Smooth muscle cell (in vitro differentiated cells): ENCODE measurements around the gene ZBTB16. TPM values are rescaled to one million over a fixed set of nuclear protein-coding genes. Genes with fewer than 3 reads are reported as not detected.

ENCODE experiments used
- DNase-seq: peaks from one replicate; lab custom pipeline; 2025; ENCODE audit not compliant: unreplicated experiment; lab: John Stamatoyannopoulos, UW
- H2AFZ ChIP-seq: fragments of 200-600 bp; sonication (generic); 2 replicates; pipeline ENCODE4 v1.6.0; 2016; ENCODE audit warnings: antibody characterized with exemption, low read depth, mild to moderate bottlenecking
- H3F3A ChIP-seq: fragments of 200-600 bp; sonication (generic); 2 replicates; pipeline ENCODE4 v1.6.0; 2017; ENCODE audit warnings: antibody characterized with exemption, low read depth
- H3K27ac ChIP-seq: fragments of 200-600 bp; sonication (generic); 2 replicates; pipeline ENCODE4 v1.5.1; 2016; ENCODE audit warnings: low read depth, mild to moderate bottlenecking
- H3K27me3 ChIP-seq: fragments of 200-600 bp; sonication (generic); 2 replicates; pipeline ENCODE4 v1.6.1; 2016; ENCODE audit warnings: low read depth, mild to moderate bottlenecking
- H3K36me3 ChIP-seq: fragments of 200-600 bp; sonication (generic); 2 replicates; pipeline ENCODE4 v1.5.1; 2016; ENCODE audit warnings: low read depth
- H3K4me1 ChIP-seq: fragments of 200-600 bp; sonication (generic); 2 replicates; pipeline ENCODE4 v1.5.1; 2016; ENCODE audit warnings: low read depth
- H3K4me2 ChIP-seq: fragments of 200-600 bp; sonication (generic); 2 replicates; pipeline ENCODE4 v1.6.0; 2016; ENCODE audit warnings: mild to moderate bottlenecking
- H3K4me3 ChIP-seq: fragments of 200-600 bp; sonication (generic); 2 replicates; pipeline ENCODE4 v1.5.1; 2016; ENCODE audit warnings: mild to moderate bottlenecking
- H3K79me2 ChIP-seq: fragments of 200-600 bp; sonication (generic); 2 replicates; pipeline ENCODE4 v1.6.0; 2016; ENCODE audit warnings: low read depth, mild to moderate bottlenecking
- H3K9ac ChIP-seq: fragments of 200-600 bp; sonication (generic); 2 replicates; pipeline ENCODE4 v1.6.0; 2016; ENCODE audit warnings: low read depth
- H3K9me3 ChIP-seq: fragments of 200-600 bp; sonication (generic); replicated peaks from 2 replicates; pipeline ENCODE4 v1.5.1; 2016; ENCODE audit warnings: low read depth
- H4K20me1 ChIP-seq: fragments of 200-600 bp; sonication (generic); 2 replicates; pipeline ENCODE4 v1.6.0; 2016; ENCODE audit warnings: low read depth
- CTCF ChIP-seq: fragments of 200-600 bp; sonication (generic); IDR thresholded peaks from 2 replicates; pipeline ENCODE4 v1.5.1; 2017; ENCODE audit warnings: borderline replicate concordance, mild to moderate bottlenecking, antibody characterized with exemption; ENCODE audit not compliant: insufficient read depth, poor library complexity, severe bottlenecking
- WGBS: methylation state at CpG from one replicate; pipeline ENCODE4 v1.1.7; 2016; ENCODE audit warnings: low lambda C conversion rate; 5-methylcytosine and 5-hydroxymethylcytosine counted together
- polyA plus RNA-seq: library from polyadenylated mRNA; unstranded; fragments of >200 nt; fragmentation: Nextera tagmentation; extraction: Ambion mirVana; gene quantifications from 2 replicates; pipeline ENCODE4 v1.2.1, GENCODE V29; 2016
- total RNA-seq: library from RNA; depleted of rRNA; stranded (reverse); fragments of >200 nt; gene quantifications from 2 replicates; pipeline ENCODE4 v1.2.3, GENCODE V29; 2014

The ZBTB16 gene
- total and polyA plus RNA-seq, 2 experiments from 2014 or later = not detected

GRCh38 chr11:114136686-114137640, 77.5 kb downstream of the ZBTB16 start:
- no peaks in the 10 kb centered on the region for H3K36me3 ChIP-seq
- H3K9ac ChIP-seq = no peak overlapping the region
- H2AFZ ChIP-seq = no peak overlapping the region
- H3K9me3 ChIP-seq = no peaks in the 10 kb centered on the region
- TF ChIP-seq CTCF = no peak
- peaks cover 18% of the 10 kb centered on the region for H3K4me1 ChIP-seq
- H3K4me2 ChIP-seq = no peak overlapping the region
- no peak for DNase-seq
- H4K20me1 ChIP-seq = no peaks in the 10 kb centered on the region
- H3F3A ChIP-seq = no peaks in the 10 kb centered on the region
- 85% methylated on average over 10 of the region's 10 CpGs for WGBS
- H3K4me3 ChIP-seq = no peak overlapping the region
- H3K27me3 ChIP-seq = no peaks in the 10 kb centered on the region
- no peaks in the 10 kb centered on the region for H3K79me2 ChIP-seq
- no peak overlapping the region for H3K27ac ChIP-seq

- 90% methylated on average over 6 of the region's 6 CpGs for WGBS
- Histone ChIP-seq H3K27ac (no peak overlapping the region), H3F3A (no peaks in the 10 kb centered on the region), H3K9ac (no peak overlapping the region), H3K27me3 (no peaks in the 10 kb centered on the region), H2AFZ (no peak overlapping the region), H3K4me3 (no peak overlapping the region), H3K36me3 (no peaks in the 10 kb centered on the region), H3K4me2 (no peak overlapping the region), H3K79me2 (no peaks in the 10 kb centered on the region), H4K20me1 (no peaks in the 10 kb centered on the region), H3K9me3 (no peaks in the 10 kb centered on the region), H3K4me1 (peaks cover 19% of the 10 kb centered on the region)
- no peak for TF ChIP-seq CTCF
- no peak for DNase-seq
These were observed 78.3 kb downstream of the ZBTB16 start for GRCh38 chr11:114137838-114138237.

GRCh38 chr11:114138411-114138810, 78.9 kb downstream of the ZBTB16 start:
- Histone ChIP-seq H3K9ac (no peak overlapping the region), H3K27me3 (no peaks in the 10 kb centered on the region), H4K20me1 (no peaks in the 10 kb centered on the region), H3K4me2 (no peak overlapping the region), H3K27ac (no peak overlapping the region), H3K36me3 (no peaks in the 10 kb centered on the region), H3K79me2 (no peaks in the 10 kb centered on the region), H3K9me3 (no peaks in the 10 kb centered on the region), H3K4me3 (no peak overlapping the region), H3F3A (no peaks in the 10 kb centered on the region), H3K4me1 (peaks cover 25% of the 10 kb centered on the region), H2AFZ (no peak overlapping the region)
- no peak for DNase-seq
- no peak for TF ChIP-seq CTCF
- 98% methylated on average over 4 of the region's 4 CpGs for WGBS

- H3K36me3 ChIP-seq = no peaks in the 10 kb centered on the region
- H3K4me2 ChIP-seq = no peak overlapping the region
- H2AFZ ChIP-seq = no peak overlapping the region
- H4K20me1 ChIP-seq = no peaks in the 10 kb centered on the region
- H3K9ac ChIP-seq = no peak overlapping the region
- H3F3A ChIP-seq = peaks cover 10% of the 10 kb centered on the region
- H3K4me3 ChIP-seq = no peak overlapping the region
- H3K9me3 ChIP-seq = no peaks in the 10 kb centered on the region
- WGBS = 98% methylated on average over 13 of the region's 13 CpGs
- no peak overlapping the region for H3K27ac ChIP-seq
- H3K27me3 ChIP-seq = no peaks in the 10 kb centered on the region
- no peak for TF ChIP-seq CTCF
- no peak for DNase-seq
- H3K79me2 ChIP-seq = no peaks in the 10 kb centered on the region
- peaks cover 31% of the 10 kb centered on the region for H3K4me1 ChIP-seq
These were observed 81.3 kb downstream of the ZBTB16 start for GRCh38 chr11:114140826-114141225.
